GF-D8 (cell line): Measurements from ENCODE around the gene RBM28.
A peak's percentile ranks its signal among the peaks of the same experiment; 100 is the strongest.
"Not testable (repeated sequence)": the region's sequence is repeated elsewhere in the genome, so short reads cannot be mapped to it uniquely, and the experiment has no call there.

Experiments used
- DNase-seq: peaks from one replicate; lab custom pipeline; 2025; lab: John Stamatoyannopoulos, UW

RBM28 gene

DNA sequence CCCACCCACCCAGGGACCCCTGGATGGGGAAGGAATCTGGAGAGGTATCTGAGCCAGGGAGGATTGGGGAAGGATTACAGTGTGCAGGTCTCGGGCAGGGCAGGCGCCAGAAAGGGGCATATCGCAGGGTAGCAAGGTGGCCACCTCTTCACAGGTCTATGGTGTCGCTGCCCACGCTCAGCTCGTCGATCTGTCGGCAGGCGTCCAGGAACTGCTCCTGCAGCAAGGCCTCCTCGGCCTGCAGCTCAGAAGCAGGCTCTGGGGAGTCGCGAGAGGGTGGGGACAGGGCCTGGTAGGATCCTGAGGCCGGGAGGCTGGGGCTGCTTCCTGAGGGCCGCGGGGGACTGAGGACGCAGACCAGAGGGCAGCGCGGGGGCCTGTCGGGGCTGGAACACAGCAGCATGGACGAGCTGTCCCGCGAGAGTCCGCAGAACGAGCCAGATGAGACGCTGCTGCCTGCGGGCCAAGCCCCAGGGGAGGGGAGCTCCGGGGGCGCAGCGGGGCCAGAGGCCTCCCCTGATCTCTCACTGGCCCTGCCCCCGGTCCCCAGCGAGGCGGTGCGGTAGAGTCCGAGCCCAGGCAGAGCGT is 7.1 kb upstream of the RBM28 start:
- no peak for DNase-seq

DNA sequence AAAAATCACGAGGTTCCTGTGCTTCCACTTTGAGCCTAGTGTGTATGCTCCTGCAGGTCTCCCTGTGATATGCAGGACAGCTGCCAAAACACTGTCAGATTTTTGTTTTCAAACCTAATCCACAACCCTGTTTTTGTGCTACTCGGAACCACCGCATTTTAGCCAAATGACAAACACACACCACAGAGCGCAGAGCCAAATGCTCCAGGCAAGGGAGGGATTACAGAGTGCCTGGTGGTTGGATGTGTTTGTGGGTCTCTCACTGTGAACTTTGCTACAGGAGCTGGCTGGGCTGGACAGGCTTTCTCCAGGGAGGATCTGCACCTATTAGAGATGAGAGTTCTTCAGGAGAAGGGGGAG is 5.7 kb upstream of the RBM28 start:
- no peak for DNase-seq

DNA sequence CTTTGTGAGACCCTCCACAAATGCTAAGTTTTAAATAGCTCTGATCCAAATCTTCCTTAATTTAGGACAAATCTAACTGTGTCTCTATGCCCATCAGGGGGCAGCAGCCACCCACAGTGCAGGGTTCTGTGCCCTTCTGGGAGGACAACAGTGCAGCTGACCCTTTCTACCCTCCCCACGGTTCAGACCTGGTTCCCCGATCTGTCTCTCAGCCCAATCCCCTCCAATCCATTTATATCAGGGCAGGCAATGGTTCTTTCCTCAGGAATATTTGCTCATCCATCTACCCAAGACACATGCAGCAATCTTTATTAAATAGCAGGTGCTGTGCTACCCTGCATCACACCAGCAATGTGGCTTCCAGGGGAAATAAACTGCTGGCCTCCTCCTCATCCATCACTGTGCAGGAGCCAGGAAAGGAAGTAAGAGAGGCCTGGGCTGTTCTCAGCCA is 4.0 kb upstream of the RBM28 start:
- DNase-seq: no peak

DNA sequence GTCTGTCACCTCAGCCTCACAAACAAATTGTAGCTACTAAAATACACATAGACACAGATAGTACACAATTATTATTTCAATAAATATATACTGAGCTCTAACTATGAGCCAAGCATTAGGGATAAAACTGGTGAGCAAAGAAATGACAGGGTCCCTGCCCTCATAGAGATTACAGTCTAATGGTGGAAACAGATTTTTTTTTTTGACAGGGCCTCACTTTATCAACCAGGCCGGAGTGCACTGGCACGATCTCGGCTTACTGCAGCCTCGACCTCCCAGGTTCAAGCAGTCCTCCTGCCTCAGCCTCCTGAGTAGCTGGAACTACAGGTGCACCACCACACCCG is 695 bp upstream of the RBM28 start:
- DNase-seq: no peak

DNA sequence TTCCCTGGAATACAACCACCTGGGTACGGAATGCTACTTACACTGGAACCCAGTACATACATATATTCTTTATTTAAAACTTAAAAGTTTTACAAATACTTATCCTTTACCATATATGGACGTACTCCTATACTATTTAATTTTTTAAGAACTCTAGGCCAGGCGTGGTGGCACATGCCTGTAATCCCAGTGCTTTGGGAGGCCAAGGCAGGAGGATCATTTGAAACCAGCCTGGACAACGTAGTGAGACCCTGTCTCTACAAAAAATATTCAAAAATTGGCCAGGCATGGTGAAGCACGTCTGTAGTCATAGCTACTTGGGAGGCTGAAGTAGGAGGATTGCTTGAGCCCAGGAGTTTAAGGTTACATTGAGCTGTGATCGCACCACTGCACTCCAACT is 2.0 kb downstream of the RBM28 start:
- DNase-seq: no peak

DNA sequence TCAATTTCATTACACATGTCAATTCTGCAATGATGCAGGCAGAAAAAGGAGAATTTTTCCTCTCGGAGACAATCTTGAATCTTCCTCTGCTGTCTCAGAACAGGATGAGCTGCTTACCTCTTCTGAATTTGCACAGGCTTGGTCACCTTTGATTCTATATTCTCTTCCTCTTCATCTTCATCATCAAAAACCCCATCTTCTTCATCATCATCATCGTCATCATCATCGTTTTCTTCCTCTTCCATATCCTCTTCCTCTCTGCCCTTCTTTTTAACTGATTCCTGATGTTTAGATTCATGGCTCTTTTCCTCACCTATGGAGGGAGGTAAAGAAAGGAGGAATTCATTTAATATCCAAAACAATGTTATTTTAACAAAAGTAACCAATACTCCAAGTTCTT is 8.0 kb downstream of the RBM28 start:
- DNase-seq: no peak

DNA sequence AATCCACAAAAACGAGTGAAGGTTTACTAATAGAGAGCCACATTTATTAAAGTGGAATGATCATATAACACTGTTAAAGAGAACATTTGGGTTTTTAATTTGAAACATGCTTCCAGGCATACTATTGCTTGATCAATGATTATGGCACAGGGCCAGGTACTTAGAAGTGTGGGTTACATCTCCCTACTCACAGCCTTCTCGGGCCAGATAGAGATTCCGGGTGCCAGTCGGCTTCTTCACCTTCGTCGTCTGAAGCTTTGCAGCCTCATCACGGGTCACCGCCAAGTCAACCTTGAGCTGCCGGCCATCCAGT is 19.4 kb downstream of the RBM28 start:
- no peak for DNase-seq

DNA sequence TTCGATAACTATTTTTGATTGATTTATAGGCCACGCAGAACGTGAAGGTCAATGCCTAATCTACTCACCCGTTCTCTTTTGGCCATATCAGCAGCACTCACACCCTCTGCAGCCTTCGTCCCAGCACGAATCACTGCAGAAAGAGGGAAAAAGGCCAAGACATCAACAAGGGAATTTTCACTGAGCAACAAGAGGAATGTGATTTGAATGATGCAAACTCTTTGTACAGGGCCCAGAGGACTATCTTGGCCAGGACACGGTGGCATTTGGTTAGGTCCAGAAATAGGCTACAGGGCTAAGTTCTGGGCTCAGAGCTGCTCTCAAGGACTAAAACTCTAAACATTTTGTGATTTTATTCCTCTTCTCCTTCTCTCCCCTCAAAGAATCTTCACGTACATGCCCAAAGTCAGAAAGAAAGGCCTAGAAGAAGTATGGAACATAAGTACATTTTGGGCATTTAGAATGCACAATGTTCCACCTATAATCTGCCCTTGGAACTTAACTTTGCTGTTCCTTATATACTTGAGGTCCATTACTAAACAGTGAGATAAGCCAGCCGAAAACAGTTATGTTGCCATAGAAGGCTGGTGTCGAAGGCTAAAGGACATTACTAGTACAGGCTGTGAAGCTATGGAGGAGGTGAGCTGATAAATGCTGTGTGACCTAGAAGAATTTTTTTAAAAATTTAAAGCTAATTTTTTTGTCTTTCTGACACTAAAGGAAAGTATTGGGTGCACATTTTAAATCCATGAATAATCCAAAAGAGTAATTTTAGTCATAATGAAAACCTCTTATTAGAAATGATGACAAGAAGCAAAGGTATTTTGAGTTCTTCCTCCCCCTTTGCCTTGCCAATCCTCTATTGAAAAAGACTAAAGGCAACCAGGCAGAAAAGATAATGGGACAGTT is 20.0 kb downstream of the RBM28 start:
- no peak for DNase-seq

DNA sequence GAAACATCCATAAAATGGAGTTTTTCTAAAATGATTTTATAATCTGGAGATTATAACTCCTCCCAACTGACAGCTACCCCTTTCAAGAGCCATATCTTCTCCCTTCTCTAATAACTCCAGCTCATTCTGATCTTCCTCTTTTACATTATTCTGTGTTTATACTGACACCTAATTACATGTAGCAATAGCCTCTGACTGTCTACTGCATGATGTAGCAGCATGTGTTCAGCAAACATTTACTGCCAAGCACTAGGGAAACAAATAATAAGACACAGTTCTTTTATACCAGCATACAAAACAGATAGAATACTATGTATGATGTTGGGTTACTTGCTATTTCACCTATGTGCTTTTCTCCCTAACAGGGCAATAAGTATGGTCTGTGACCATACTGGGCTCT is 20.7 kb downstream of the RBM28 start:
- no peak for DNase-seq

DNA sequence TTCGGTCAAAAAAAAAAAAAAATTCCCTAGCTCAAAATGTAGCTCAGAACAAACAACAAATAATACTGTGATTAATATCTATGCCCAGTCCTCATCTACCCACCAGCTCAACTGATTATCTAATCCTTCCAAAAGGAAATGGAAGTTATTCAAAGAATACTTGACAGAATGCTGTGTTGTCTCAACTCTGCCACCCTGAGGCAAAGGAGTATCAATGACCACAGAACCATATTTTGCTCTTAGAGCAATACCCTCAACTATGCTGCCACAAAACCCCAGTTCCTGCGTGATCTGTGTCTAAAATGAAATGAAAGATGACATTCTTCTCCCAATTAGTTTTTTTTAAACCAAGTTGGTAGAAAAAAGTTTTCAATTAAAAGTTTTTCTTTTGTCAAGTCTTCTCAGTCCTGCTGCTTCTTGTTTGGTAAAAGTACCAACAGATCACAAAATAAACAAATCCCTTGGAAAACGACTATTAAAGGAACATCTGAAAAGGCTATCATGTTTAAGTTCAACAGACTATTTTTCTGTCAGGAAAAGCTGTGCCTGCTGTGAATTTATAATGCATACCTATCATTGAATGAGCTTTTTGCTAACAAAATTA is 21.6 kb downstream of the RBM28 start:
- DNase-seq: peak; percentile 36

DNA sequence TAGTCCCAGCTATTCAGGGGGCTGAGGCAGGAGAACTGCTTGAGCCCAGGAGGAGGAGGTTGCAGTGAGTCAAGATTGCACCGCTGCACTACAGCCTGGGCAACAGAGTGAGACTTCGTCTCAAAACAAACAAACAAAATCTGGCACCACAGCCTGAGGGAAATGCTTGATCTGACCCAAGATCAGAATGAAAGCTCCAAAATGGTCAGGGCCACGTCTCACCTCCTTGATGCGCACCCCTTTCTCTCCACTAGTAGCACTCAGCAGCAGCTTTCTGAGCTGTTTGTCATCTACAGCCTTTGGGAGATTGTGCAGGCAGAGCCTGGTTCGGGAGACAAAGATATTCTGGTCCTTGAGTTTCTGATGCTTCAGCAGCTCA is 22.7 kb downstream of the RBM28 start:
- DNase-seq: no peak

DNA sequence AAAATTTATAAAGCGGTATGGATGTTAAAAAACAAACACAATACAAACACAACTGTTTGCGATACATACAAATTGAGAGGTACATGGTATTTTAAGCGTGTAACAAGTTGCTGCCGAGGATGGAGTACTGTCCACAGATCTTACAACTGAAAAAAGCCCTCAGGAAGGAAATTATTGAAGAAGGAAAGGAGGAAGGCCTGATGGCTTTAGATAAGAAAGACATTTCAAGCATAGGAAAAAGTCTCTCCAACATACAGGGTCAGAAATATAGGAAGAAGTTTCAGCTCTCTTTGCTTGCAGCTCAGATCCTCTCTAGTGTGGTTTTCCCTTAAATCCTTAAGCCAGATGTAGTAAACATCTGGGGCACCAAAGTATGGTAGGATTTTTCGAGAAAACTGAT is 25.0 kb downstream of the RBM28 start:
- DNase-seq: peak; percentile 94

DNA sequence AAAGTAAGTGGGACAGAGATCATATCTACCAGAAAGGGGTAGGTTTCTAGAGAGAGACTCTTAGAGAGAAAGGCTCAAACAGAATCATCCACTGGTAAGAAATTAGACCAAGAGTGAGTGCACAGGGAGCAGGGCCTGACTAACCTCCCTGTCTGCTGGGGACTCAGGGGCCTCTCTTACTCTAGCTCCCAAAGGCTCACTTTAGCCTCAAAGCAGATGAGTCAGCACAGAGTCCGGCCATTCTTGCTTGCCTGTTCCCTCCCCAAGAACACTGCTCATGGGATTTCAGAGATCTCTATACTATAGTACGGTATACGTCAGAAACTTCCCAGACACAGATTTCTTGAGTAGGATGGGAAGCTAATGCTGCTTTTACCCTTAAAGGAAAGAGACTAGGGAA is 32.7 kb downstream of the RBM28 start:
- DNase-seq: no peak

DNA sequence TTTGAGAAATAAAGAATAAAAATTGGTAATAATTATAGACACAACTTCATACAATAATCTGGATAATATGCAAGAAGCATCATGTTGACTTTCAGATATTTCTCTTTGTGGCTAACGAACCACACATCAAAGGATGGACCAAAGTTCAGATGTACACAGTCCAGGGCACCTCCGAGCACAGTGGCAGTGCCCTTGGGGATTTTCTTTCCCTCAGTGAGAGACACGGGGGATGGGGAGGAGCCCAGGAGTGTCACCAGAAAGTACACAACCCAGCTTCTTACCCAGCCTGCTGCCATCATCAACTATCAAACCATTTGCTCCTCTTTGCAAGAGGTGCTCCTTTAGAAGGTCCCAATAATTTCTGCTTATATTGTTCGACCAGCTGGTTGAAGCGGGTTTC is 33.2 kb downstream of the RBM28 start:
- DNase-seq: no peak

DNA sequence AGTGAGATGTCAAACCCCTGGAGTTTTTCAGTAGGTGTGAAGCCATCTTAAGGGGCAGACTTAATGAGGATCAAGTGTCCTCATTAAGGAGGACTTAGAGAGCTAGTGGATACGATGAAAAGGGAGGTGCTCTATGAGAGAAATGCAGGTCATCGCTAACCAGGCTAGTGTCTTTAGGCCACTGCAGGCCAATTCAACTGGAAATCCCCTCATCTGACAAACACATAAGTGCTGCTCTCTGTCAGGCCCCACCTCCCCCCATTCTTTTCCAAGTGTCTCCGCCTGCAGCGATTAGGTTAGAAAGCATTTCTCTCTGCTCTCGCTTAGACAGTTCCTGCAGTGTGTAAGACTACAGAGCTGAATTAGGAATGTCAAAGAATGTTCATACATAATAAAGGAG is 33.7 kb downstream of the RBM28 start:
- no peak for DNase-seq

DNA sequence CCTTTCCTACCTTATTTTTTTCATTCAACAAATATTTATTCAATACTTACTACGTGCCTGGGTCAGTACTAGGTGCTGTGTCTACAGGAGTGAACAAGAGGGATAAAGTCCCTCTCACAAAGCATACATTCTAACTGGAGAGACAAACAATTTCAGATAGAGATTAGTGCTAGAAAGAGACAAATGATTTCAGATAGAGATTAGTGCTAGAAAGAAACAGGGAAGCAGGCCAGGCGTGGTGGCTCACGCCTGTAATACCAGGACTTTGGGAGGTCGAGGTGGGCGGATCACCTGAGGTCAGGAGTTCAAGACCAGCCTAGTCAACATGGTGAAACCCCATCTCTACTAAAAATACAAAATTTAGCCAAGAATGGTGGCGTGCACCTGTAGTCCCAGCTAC is 34.6 kb downstream of the RBM28 start:
- DNase-seq: no peak

DNA sequence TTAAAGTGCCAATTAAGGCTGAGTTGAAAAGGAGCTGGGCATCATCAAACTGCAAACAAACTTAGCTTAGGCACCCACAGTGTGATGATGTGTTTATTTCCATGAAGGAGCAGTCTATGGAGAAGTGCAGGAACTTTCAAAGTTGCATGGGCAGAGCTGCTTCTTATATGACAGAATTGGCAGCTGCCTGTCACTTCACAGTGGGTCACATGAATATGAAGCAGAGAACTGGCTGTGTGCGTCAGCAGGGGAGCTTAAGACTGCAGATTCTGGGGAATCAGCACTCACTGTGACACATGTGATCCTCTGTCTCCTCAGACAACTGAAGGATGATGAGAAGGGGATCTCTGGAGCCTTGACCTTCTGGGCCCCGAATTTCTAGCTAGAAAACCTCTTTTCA is 36.6 kb downstream of the RBM28 start:
- DNase-seq: no peak

DNA sequence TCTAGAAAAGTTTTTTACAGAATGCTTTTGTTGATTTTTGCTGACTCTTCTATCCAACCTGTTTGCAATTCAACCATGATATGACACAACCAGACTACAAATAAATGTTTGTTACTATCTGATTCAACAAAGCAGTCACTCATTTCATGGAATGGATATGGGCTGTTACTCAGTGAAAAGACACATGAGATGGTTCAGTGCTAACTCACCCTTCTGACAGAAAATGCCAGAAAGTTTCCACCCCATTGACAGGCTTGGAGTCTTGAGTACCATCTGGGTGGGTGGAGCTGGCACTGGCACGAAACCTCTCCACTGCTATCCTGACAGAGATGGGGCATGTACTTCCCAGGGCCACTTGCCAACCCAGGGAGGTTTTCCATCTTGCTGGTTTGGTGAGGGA is 39.5 kb downstream of the RBM28 start:
- DNase-seq: no peak

DNA sequence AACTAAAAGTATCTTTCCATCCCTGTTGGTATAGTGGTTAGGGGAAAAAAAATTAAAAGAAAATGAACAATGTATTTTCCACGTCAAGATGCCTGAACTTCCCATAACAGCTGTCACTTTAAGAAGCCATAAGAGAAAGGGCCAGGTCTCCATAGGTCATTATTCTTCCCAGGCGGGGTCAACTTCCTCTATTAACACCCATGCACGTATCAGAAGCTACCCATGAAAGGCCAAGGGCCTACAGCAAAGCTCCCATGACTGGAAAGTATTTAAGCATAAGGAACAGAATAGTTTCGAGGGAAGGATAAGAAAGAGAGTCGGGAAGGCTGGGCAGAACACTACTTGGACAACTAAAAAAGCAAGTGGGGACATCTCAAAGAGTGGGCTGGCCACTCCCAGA is 40.1 kb downstream of the RBM28 start:
- no peak for DNase-seq

DNA sequence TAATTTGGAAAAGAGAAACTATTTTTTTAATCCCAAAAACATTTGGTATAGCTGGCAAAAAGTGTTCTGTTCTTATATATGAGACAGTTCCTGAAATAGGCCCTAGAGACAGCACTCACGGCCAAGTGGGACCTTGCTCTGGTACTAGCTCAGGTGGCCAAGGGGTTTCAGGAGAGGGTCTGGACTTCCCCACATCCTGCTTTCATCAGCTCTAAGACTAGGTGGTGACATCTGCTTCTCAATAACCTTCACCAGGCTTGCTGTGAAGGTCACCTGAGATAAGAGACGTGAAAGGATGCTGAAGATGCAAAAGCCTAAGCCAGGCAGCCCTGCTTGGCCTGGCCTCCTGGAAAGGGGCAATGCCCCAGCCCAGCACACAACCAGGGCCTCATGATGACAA is 40.6 kb downstream of the RBM28 start:
- no peak for DNase-seq

DNA sequence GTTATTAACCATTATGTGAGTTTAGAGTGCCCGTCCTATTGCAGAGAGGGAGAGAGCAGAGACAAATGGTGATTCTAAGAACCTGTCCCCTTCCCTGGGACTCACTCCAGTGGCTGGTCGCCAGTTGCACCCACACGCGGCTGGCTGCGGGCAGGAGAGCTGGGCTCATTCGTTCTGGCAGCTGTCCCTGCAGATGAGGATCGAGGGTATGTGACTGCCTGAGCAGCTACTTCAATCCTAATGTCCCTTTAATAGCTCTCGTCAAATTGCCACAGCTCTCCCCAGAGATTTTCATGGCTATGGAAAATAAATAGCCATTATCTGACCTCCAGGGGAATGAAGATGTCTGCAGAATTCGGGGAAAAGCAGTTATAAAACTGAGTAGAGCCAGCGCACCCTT is 41.6 kb downstream of the RBM28 start:
- DNase-seq: no peak

DNA sequence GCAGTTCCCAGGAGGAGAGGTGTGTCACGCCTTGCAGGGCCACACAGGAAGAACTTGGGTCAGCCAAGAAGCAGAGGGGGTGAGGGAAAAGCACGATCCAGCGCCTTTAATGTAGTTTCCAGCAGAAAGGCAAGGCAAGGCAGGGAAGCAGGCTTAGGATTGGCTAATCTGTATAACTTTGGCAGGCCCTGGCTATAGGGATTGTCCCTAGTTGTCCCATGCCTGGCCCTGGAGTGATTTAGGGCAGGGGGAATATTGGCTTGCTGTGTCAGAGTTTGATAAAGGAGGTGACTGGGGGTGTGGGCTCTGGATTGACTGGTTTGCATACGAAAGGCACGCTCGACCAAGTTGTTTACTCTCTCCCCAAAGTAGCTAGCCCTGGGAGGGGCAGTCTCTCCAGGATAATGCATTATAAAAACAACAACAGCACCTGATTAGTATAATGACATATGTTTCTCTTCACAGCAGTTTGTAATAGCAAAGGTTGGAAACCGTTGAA is 44.5 kb downstream of the RBM28 start:
- DNase-seq: no peak

DNA sequence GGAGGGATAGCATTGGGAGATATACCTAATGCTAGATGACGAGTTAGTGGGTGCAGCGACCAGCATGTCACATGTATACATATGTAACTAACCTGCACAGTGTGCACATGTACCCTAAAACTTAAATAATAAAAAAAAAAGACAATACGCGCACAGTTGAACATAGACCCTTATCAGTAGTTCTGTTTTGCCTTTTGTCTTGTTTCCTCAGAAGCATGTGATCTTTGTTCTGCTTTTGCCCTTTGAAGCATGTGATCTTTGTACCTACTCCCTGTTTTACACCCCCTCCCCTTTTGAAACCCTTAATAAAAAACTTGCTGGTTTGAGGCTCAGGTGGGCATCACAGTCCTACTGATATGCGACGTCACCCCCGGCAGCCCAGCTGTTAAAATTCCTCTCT is 45.7 kb downstream of the RBM28 start:
- not testable (repeated sequence) for DNase-seq

DNA sequence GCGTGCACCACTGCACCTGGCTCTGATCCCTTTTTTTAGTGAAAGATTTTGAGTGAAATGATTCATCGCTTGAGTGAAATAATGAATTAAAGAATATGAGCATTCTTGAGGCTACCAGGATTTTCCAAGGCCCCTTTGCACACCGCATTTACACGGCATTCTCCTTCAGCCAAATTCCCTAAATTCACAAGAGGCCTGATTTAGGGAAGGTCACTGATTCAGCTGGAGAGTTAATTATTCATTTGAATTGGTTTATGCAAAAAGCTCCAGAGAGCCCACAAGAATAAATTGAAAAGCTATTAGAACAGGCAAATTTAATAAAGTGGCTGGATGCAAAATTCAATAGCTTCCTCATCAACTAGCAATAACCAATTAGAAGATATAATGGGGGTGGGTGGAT is 56.2 kb downstream of the RBM28 start:
- no peak for DNase-seq
